GM23338 (cell line): ENCODE data around the gene F8. TPM values are rescaled to one million over a fixed set of nuclear protein-coding genes. Genes with fewer than 3 reads are reported as not detected.

ENCODE experiments used
- ATAC-seq: fragments of 200-7000 bp; cut with Tn5 transposase; 3 replicates; pipeline ENCODE4 v1.9.1; 2020
- DNase-seq: peaks from one replicate; pipeline ENCODE4 v3.0.0-alpha.2; 2015; ENCODE audit warnings: low spot score
- H2AFZ ChIP-seq: fragments of 200-600 bp; sonication (generic); 2 replicates; pipeline ENCODE4 v1.8.0; 2016; ENCODE audit warnings: antibody characterized with exemption, mild to moderate bottlenecking, moderate library complexity
- H3F3A ChIP-seq: fragments of 200-600 bp; sonication (generic); replicated peaks from 2 replicates; pipeline ENCODE4 v1.8.0; 2017; ENCODE audit warnings: antibody characterized with exemption, mixed run types, low read depth
- H3K27ac ChIP-seq: fragments of 200-600 bp; sonication (generic); 2 replicates; pipeline ENCODE4 v1.6.1; 2016; ENCODE audit warnings: low read depth
- H3K27me3 ChIP-seq: fragments of 200-600 bp; sonication (generic); 2 replicates; pipeline ENCODE4 v1.8.0; 2016; ENCODE audit warnings: mild to moderate bottlenecking, mixed run types, moderate library complexity; ENCODE audit not compliant: insufficient read depth
- H3K36me3 ChIP-seq: fragments of 200-600 bp; sonication (generic); 2 replicates; pipeline ENCODE4 v1.8.0; 2016; ENCODE audit warnings: mild to moderate bottlenecking; ENCODE audit not compliant: insufficient read depth
- H3K4me1 ChIP-seq: fragments of 200-600 bp; sonication (generic); 2 replicates; pipeline ENCODE4 v1.8.0; 2016; ENCODE audit warnings: mild to moderate bottlenecking, moderate library complexity; ENCODE audit not compliant: insufficient read depth
- H3K4me2 ChIP-seq: fragments of 200-600 bp; sonication (generic); 2 replicates; pipeline ENCODE4 v1.7.1; 2017; ENCODE audit warnings: mixed run types
- H3K4me3 ChIP-seq: fragments of 200-600 bp; sonication (generic); 2 replicates; pipeline ENCODE4 v1.6.1; 2016; ENCODE audit warnings: mixed run types
- H3K79me2 ChIP-seq: fragments of 200-600 bp; sonication (generic); replicated peaks from 2 replicates; pipeline ENCODE4 v1.8.0; 2017; ENCODE audit warnings: mild to moderate bottlenecking; ENCODE audit not compliant: insufficient read depth
- H3K9me2 ChIP-seq: fragments of 200-600 bp; sonication (generic); 2 replicates; pipeline ENCODE4 v1.8.0; 2017; ENCODE audit not compliant: insufficient read depth
- H4K20me1 ChIP-seq: fragments of 200-600 bp; sonication (generic); replicated peaks from 2 replicates; pipeline ENCODE4 v1.8.0; 2017; ENCODE audit warnings: mild to moderate bottlenecking; ENCODE audit not compliant: insufficient read depth
- H3K27ac Mint-ChIP-seq: 2 replicates; pipeline ENCODE4 v1.8.0; 2020; ENCODE audit warnings: inconsistent platforms, mild to moderate bottlenecking, moderate library complexity, mixed read lengths
- H3K27me3 Mint-ChIP-seq: 3 replicates; pipeline ENCODE4 v1.8.0; 2022; ENCODE audit warnings: low read depth, mild to moderate bottlenecking, moderate library complexity, mixed read lengths, inconsistent platforms; ENCODE audit not compliant: insufficient read depth, poor library complexity
- H3K36me3 Mint-ChIP-seq: 3 replicates; pipeline ENCODE4 v1.8.0; 2021; ENCODE audit warnings: low read depth, mild to moderate bottlenecking, inconsistent platforms, moderate library complexity, mixed read lengths
- H3K4me1 Mint-ChIP-seq: 3 replicates; pipeline ENCODE4 v1.8.0; 2020; ENCODE audit warnings: mild to moderate bottlenecking, inconsistent platforms, mixed read lengths
- H3K4me3 Mint-ChIP-seq: 3 replicates; pipeline ENCODE4 v1.8.0; 2021; ENCODE audit warnings: moderate library complexity, mild to moderate bottlenecking, inconsistent platforms, mixed read lengths
- H3K9me3 Mint-ChIP-seq: 3 replicates; pipeline ENCODE4 v1.8.0; 2020; ENCODE audit warnings: moderate library complexity, mild to moderate bottlenecking, inconsistent platforms, mixed read lengths
- CREB1 ChIP-seq: fragments of 250-450 bp; sonication (Bioruptor Pico); IDR thresholded peaks from 2 replicates; pipeline ENCODE4 v1.5.0; 2020; ENCODE audit warnings: low read depth, mild to moderate bottlenecking, moderate library complexity
- CTCF ChIP-seq, 2 experiments: fragments of 200-600 bp in 1 of 2; sonication (generic) in 1 of 2; conservative IDR thresholded peaks; 2 replicates each; pipeline versions ENCODE4 v1.5.1 to v1.6.1; 2016 to 2017; ENCODE audit warnings: antibody characterized with exemption in 2 of 2, low read depth in 2 of 2, mild to moderate bottlenecking in 2 of 2, moderate library complexity in 1 of 2
- EZH2phosphoT487 ChIP-seq: fragments of 200-600 bp; sonication (generic); IDR thresholded peaks from one replicate; pipeline ENCODE4 v1.8.1; 2018; ENCODE audit warnings: antibody characterized with exemption; ENCODE audit not compliant: unreplicated experiment
- JUNB ChIP-seq: IDR thresholded peaks from one replicate; pipeline ENCODE4 v1.6.1; 2016; ENCODE audit warnings: antibody characterized with exemption; ENCODE audit not compliant: unreplicated experiment
- NANOG ChIP-seq: IDR thresholded peaks from 2 replicates; pipeline ENCODE4 v1.6.1; 2016; ENCODE audit warnings: antibody characterized with exemption, borderline replicate concordance
- POLR2AphosphoS5 ChIP-seq: IDR thresholded peaks from 2 replicates; pipeline ENCODE4 v1.6.1; 2016; ENCODE audit warnings: antibody characterized with exemption, low read depth
- ZNF114 ChIP-seq: fragments of 250-450 bp; sonication (Bioruptor Pico); IDR thresholded peaks from 2 replicates; pipeline ENCODE4 v1.5.0; 2020; ENCODE audit warnings: mild to moderate bottlenecking, moderate library complexity
- ZNF331 ChIP-seq: fragments of 250-450 bp; sonication (Bioruptor Pico); IDR thresholded peaks from 2 replicates; pipeline ENCODE4 v1.5.0; 2020; ENCODE audit warnings: low read depth, mild to moderate bottlenecking, moderate library complexity
- polyA plus RNA-seq: library from polyadenylated mRNA; unstranded; fragments of >200 nt; fragmentation: Nextera tagmentation; extraction: Ambion mirVana; gene quantifications from 2 replicates; pipeline ENCODE4 v1.2.1, GENCODE V29; 2016
- total RNA-seq: library from RNA; depleted of rRNA; stranded (reverse); fragments of >200 nt; shearing (Covaris generic); gene quantifications from 2 replicates; pipeline ENCODE4 v1.2.3, GENCODE V29; 2014
- TF ChIP-seq, protein P1 (sequence below): IDR thresholded peaks from 2 replicates; pipeline ENCODE4 v1.6.1; 2016; ENCODE audit warnings: antibody characterized with exemption

Gene F8
- total and polyA plus RNA-seq, 2 experiments from 2014 or later: 0.70 to 1.8 TPM

- H3K27ac ChIP-seq: peak overlapping the region; percentile 72
- H2AFZ ChIP-seq: peak overlapping the region; percentile 69
- Mint-ChIP-seq H3K27ac (peak overlapping the region; percentile 70), H3K4me1 (peaks cover 10% of the 10 kb centered on the region; the same call in 2 of the 3 replicates), H3K36me3 (no peaks in the 10 kb centered on the region), H3K9me3 (no peaks in the 10 kb centered on the region; the same call in 2 of the 3 replicates), H3K4me3 (peak overlapping the region; percentile 82), H3K27me3 (peaks cover 7% of the 10 kb centered on the region)
- peak overlapping the region; percentile 84 for H3K4me3 ChIP-seq
- no peaks in the 10 kb centered on the region for H3K9me2 ChIP-seq
- no peak for ATAC-seq
- H4K20me1 ChIP-seq: no peaks in the 10 kb centered on the region
- H3K4me1 ChIP-seq: 0 out of 2 replicates have a peak, but pooled peaks cover 4% of the 10 kb centered on the region
- no peaks in the 10 kb centered on the region for H3K36me3 ChIP-seq
- peaks cover 43% of the 10 kb centered on the region for H3K79me2 ChIP-seq
- H3K4me2 ChIP-seq: peak overlapping the region; percentile 82
- TF ChIP-seq ZNF331 (CRISPR knock-in tag) (no peak), CREB1 (CRISPR knock-in tag) (no peak), ZNF114 (no peak), EZH2phosphoT487 (no peak), CTCF (conservative IDR thresholded peaks at IDR 0.05; ENCODE audit: low read depth in 2 of 2) (no peak)
- no peaks in the 10 kb centered on the region for H3F3A ChIP-seq
- DNase-seq: no peak
- no peaks in the 10 kb centered on the region for H3K27me3 ChIP-seq
Observed at GRCh38 chrX:155027509-155028066, 5.1 kb upstream of the F8 start.

DNA sequence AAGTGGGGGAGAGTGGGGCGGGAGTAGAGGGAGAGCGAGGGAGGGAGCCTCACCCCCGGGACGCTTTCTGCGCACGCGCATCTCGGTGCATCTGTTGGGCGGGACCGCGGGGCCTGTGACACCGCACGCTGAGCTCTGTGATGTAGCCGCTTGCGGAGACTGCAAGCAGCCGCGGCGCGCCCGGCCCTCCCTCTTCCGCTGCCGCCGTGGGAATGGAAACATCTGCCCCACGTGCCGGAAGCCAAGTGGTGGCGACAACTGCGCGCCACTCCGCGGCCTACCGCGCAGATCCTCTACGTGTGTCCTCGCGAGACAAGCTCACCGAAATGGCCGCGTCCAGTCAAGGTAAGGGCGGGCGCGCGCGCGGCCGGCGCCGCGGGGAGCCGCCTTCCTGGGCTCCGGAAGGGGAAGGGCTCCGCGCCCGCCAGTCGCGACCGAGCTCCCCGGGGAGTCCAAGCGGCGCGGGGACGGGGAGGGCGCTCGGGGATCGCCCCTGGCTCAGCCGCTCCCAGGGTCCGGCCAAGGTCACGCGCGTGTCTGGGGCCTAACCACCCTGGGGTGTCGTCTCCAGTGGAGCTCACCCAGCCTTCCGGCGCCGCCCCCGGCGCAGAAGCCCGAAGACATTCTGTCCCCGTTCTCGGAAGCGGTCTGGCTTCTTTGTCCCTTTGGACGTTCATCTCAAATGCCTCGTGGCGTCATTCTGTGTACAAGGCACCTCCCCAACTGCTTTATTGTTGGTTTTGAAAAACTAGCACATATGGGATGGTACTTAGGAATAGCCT lies 4.4 kb upstream of the F8 start, which contains the start of gene FUNDC2:
Gene FUNDC2, plus strand, starts transcription at position 118 of the 782 bp plus-strand sequence. Its CDS starts 95 bp downstream, at position 213.
- Mint-ChIP-seq H3K27ac (peak within 1 kb of the TSS; percentile 93), H3K27me3 (peaks cover 7% of the 10 kb centered on the region), H3K9me3 (no peaks in the 10 kb centered on the region; the same call in 2 of the 3 replicates), H3K36me3 (no peaks in the 10 kb centered on the region), H3K4me1 (peaks cover 14% of the 10 kb centered on the region; the same call in 2 of the 3 replicates), H3K4me3 (peak within 1 kb of the TSS; percentile 82)
- Histone ChIP-seq H4K20me1 (no peaks in the 10 kb centered on the region), H3K79me2 (peaks cover 43% of the 10 kb centered on the region), H2AFZ (peak within 1 kb of the TSS; percentile 69), H3K9me2 (no peaks in the 10 kb centered on the region), H3K27me3 (no peaks in the 10 kb centered on the region), H3F3A (no peaks in the 10 kb centered on the region), H3K4me1 (0 out of 2 replicates have a peak, but pooled peaks cover 4% of the 10 kb centered on the region), H3K27ac (peak within 1 kb of the TSS; percentile 72), H3K4me3 (peak within 1 kb of the TSS; percentile 84), H3K4me2 (peak within 1 kb of the TSS; percentile 82), H3K36me3 (no peaks in the 10 kb centered on the region)
- DNase-seq (peak; percentile 84), ATAC-seq (peak; percentile 87)
- TF ChIP-seq, protein P1, sequence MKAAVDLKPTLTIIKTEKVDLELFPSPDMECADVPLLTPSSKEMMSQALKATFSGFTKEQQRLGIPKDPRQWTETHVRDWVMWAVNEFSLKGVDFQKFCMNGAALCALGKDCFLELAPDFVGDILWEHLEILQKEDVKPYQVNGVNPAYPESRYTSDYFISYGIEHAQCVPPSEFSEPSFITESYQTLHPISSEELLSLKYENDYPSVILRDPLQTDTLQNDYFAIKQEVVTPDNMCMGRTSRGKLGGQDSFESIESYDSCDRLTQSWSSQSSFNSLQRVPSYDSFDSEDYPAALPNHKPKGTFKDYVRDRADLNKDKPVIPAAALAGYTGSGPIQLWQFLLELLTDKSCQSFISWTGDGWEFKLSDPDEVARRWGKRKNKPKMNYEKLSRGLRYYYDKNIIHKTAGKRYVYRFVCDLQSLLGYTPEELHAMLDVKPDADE: no peak
- 0 out of 2 replicates have a peak, but pooled peaks have one; percentile 16 for TF ChIP-seq POLR2AphosphoS5
- TF ChIP-seq JUNB: no peak
- no peak for TF ChIP-seq NANOG
- peak; percentile 79 for TF ChIP-seq CREB1 (CRISPR knock-in tag)
